ENCODE results near the gene GARIN1A.

Gene GARIN1A

DNA sequence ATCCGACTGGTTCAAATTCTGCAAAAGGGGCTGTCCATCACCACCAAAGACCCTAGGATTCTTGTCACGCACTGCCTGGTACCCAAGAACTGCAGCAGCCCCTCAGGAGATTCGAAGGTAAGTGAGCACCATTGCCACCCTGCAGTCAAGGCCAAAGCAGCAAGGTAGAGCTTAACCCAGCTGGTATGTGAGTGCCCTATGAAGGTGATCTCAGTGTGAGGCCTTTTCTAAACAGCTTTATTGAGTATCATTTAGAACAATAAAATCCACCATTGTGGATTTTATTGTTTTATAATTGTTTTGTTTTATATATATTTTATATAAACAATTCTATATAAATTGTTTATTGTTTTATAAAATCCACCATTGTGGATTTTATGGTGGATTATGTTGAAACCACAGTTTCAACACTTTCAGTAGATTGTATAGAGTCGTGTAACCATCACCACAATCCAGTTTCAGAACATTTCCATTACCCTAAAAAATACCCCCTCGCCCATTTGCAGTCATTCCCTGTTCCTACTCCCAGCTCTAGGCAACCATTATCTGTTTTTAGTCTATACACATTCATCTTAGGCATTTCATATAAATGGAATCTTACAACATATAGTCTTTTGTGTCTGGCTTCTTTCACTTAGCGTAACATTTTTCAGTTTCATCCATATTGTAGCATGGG lies 47.0 kb downstream of the GARIN1A start:
- DNase-seq = no peak

DNA sequence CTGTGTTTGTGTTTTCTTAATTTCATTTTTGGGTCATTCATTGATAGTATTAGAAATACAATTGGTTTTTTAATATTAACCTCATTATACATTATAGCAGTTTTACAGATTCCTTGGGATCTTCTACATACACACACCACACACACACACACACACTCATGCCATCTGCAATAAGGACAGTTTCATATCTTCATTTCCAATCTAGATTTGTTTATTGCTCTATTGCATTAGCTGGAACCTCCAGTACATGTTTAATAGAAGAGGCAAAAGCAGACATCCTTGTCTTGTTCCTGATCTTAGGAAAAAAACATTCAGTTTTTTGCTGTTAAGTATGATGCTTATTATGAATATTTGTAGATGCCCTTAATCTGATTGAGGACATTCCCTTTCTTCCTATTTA lies 49.3 kb downstream of the GARIN1A start:
- DNase-seq = no peak

Data from NCI-H524 (cell line).